ENCODE data around the gene PTPN6. TPM values are rescaled to one million over a fixed set of nuclear protein-coding genes. Genes with fewer than 3 reads are reported as not detected.
"Not testable (repeated sequence)": the region's sequence is repeated elsewhere in the genome, so short reads cannot be mapped to it uniquely, and the experiment has no call there.

Gene PTPN6
- 6.0 TPM for total RNA-seq
- long read RNA-seq, transcript PTPN6-201 (16 exons, 2,245 nt): major isoform, 10 of 13 reads
- long read RNA-seq, partial matches to known transcripts: 2 of 13 reads
- long read RNA-seq, other reads (novel, unspliced or antisense): 1 of 13 reads

DNA sequence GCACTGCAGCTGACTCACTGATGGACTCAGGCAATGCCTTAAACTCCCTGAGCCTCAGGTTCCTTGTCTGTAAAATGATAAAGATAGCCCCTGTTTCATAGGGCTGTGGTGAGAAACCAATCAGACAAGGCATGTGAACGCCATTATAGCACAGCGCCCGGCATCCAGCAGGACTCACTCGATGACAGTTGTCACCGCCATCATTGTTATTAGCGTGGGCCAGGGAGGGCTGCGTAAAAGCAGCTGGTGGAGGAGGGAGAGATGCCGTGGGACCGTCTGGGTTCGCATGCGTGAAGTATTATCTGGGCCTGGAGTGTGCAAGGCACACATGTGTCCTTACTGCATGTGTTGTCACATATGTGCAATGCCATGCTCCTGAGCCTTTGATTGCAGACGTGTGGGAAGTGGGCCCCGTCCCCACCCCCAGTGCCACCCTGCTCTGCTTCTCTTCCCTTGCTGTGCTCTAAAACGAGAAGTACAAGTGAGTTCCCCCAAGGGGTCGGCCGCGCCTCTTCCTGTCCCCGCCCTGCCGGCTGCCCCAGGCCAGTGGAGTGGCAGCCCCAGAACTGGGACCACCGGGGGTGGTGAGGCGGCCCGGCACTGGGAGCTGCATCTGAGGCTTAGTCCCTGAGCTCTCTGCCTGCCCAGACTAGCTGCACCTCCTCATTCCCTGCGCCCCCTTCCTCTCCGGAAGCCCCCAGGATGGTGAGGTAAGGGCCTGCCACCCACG, at the start of gene PTPN6:
PTPN6 (plus strand) TSS at position 546 of the 730 bp plus-strand sequence; CDS start at position 703, 157 bp downstream.
- ATAC-seq: peak; percentile 48
- intact Hi-C loops (cut with micrococcal nuclease): loop anchor here (10.0 kb wide), 1 partner anchor 154 kb away; the partner anchor contains the start of gene C1RL
- DNase-seq: peak; percentile 80

DNA sequence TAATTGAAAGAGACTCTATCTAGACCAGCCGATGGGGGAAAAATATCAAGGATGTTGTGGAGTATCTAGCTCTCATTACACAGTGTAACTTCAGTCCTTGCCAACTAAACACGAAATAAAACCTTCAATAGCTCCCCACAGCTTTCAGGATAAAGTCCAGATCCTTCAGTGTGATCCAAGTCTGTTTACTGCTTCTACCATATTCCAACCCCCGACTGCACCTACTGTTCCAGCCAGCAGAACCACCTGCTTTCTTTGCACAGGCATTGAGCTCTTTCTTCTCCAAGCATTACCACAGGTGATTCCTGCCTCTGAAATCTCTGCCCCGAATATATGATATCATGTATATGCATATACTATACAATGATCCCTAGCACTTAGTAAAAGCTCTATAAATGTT, 48.7 kb upstream of the PTPN6 start:
- intact Hi-C loops (cut with micrococcal nuclease): no loop called here
- DNase-seq (no peak), ATAC-seq (no peak)

DNA sequence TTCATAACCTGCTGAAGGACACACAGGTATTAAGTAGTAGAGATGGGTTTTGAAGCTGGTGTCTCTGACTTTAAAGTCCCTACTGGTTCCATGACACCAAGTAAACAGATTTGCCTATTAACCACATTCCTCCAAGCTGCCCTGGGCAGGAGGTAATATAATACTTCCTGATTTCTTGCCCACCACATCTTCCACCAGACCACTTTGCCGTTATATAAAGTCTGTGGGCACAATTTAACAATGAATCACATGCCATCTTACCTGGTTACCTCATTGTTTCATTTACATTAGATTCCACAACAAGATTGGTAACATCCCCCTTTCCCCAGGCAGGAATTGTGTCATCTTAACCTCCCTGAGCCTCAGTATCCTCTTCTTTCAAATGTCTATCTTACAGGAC, 47.4 kb upstream of the PTPN6 start:
- ATAC-seq (no peak), DNase-seq (no peak)
- intact Hi-C loops (cut with micrococcal nuclease): no loop called here

DNA sequence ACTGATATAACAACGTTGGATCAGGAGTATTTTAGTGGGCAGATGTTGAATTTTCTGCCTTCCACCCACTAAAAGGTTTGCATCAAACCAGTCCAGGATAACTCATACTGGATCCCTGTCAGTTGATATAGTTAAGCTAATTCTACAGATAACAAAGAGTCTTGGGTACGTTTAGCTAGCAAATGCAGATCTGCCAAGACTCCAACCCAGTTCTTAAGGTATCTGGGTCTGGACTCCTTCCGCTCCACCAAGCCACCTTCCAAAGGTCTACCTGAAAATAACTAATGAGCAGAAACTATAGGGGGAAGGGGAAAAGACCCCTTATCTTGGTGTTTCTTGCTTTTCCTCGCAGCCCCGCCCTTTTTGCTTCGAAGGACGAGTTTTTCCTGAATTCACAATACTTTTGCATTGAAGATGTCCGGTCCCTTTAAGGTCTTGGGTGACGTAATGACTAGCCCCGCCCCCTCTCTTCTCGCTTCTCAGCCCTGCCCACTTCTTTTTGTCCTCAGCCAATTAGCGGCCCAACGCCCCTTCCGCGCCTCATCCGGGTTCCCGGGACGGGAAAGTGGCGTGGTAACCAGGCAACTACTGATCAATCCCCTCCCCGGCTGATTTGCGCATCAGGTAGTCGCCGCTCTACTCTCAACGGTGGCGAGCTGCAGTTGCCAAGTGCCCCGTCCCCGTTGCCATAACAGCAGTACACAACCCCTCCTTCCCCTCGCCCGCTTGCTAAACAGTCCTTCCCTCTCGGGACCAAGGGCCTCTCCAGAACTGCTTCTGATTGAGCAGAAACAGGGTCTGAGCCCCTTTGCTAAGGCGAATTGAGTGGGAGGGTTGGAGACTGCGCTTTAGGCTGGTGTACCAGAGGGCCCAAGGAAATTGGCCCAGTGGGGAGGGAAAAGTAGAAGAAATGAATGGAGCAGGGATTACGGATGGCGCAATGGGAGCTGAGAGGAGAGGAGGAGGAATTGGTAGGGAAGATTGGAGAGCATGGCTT, 46.6 kb upstream of the PTPN6 start, which contains the start of gene LRRC23:
LRRC23 (plus strand) TSS at position 543 of the 997 bp plus-strand sequence. CDS start 812 bp downstream, outside the sequence.
- ATAC-seq (peak; percentile 97), DNase-seq (peak; percentile 96)
- intact Hi-C loops (cut with micrococcal nuclease): no loop called here

- intact Hi-C loops (cut with micrococcal nuclease): no loop called here
- ATAC-seq (no peak), DNase-seq (no peak)
Measured at GRCh38 chr12:6905414-6906040, 45.6 kb upstream of the PTPN6 start.

GRCh38 chr12:6908141-6908540, 43.0 kb upstream of the PTPN6 start:
- ATAC-seq; DNase-seq; intact Hi-C loops (cut with micrococcal nuclease): not testable (repeated sequence)

DNA sequence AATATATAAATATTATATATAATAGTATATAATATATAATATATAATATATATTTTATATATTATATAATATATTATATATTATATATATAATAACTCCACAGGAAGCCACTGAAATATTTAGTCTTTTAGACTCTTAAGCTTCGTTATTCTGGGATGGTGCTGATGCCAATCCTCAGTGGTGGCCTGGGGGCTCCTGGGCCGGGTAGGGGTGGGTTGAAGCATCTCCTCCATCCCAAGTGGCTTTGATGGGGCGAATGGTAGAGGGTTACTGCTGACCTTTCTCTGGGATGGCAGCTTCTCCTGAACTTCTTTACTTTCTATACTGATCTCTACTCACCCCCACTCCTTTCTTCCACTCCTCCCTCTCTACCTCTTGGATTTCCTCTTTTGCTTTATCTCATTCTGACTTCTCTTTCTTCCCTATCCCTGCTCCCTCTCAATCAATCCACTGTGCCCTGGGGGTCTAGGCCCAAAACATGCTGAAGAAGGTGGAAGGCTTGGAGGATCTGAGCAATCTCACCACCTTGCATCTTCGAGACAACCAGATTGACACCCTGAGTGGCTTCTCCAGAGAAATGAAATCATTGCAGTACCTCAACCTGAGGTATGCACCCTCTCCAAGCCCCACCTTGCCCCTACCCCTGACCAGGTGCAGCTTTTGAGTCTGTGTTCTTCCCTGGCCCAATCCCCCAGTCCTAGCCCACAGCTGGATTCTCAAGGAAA, 41.6 kb upstream of the PTPN6 start:
- DNase-seq (no peak), ATAC-seq (no peak)
- intact Hi-C loops (cut with micrococcal nuclease): no loop called here

DNA sequence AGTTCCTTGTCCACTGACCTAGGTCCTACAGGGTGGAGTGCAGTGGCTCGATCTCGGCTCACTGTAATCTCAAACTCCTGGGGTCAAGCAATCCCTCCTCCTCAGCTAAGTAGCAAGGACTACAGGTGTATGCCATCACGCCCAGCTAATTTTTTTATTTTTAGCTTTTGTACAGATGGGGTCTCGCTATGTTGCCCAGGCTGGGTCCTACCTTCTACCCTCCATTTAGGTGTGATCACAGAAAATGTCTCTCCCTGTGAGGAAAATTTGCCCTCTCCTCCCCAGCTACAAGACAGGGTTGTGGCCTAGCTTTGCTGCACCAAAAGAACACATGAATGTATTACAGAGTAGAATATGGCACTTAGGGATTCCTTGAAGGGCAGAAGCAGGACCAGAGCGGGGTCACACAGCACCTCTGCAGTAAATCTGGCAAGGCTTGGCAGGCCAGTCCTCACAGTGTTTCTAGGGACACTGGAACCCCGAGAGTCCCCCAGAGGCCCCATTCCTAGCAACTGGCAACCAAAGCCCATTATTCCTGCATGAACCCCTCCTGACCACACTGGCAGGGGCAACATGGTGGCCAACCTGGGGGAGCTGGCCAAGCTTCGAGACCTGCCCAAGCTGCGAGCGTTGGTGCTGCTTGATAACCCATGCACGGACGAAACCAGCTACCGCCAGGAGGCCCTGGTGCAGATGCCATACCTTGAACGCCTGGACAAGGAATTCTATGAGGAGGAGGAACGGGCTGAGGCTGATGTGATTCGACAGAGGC, 38.8 kb upstream of the PTPN6 start:
- no peak for DNase-seq
- intact Hi-C loops (cut with micrococcal nuclease): no loop called here
- no peak for ATAC-seq

- ATAC-seq (peak; percentile 93), DNase-seq (peak; percentile 85)
- intact Hi-C loops (cut with micrococcal nuclease): no loop called here
Measured at GRCh38 chr12:6914246-6914946, 36.8 kb upstream of the PTPN6 start, which contains the start of gene ENO2. Gene ENO2 (plus strand): TSS chr12:6914580. CDS start chr12:6915833, 1,253 bp downstream.

- peak; percentile 10 for ATAC-seq
- no peak for DNase-seq
- intact Hi-C loops (cut with micrococcal nuclease): no loop called here
Measured at GRCh38 chr12:6914947-6915788, 36.0 kb upstream of the PTPN6 start.

GRCh38 chr12:6915789-6916285, 35.3 kb upstream of the PTPN6 start:
- ATAC-seq (no peak), DNase-seq (no peak)
- intact Hi-C loops (cut with micrococcal nuclease): no loop called here

GRCh38 chr12:6916426-6917200, 34.5 kb upstream of the PTPN6 start:
- DNase-seq (no peak), ATAC-seq (no peak)
- intact Hi-C loops (cut with micrococcal nuclease): no loop called here

GRCh38 chr12:6917491-6918231, 33.5 kb upstream of the PTPN6 start:
- intact Hi-C loops (cut with micrococcal nuclease): no loop called here
- DNase-seq: no peak
- no peak for ATAC-seq

GRCh38 chr12:6919588-6919987, 31.6 kb upstream of the PTPN6 start:
- ATAC-seq (no peak), DNase-seq (no peak)
- intact Hi-C loops (cut with micrococcal nuclease): no loop called here

GRCh38 chr12:6921539-6921938, 29.6 kb upstream of the PTPN6 start:
- ATAC-seq (no peak), DNase-seq (no peak)
- intact Hi-C loops (cut with micrococcal nuclease): no loop called here

All from left ventricle myocardium superior (tissue), 1 donor.